GM19467 (cell line): ENCODE results near the gene IFT122.
"Not testable (repeated sequence)": the region's sequence is repeated elsewhere in the genome, so short reads cannot be mapped to it uniquely, and the experiment has no call there.

Experiments
- ATAC-seq: cut with Tn5 transposase; IDR thresholded peaks from one replicate; pipeline ENCODE4 v1.9.1; 2021; ENCODE audit warnings: mild to moderate bottlenecking, moderate library complexity; ENCODE audit not compliant: unreplicated experiment

IFT122 gene

GRCh38 chr3:129491794-129492193 is 51.8 kb downstream of the IFT122 start:
- no peak for ATAC-seq

GRCh38 chr3:129492691-129493090 is 52.7 kb downstream of the IFT122 start:
- ATAC-seq: no peak

GRCh38 chr3:129493206-129493605 is 53.2 kb downstream of the IFT122 start:
- ATAC-seq: no peak

GRCh38 chr3:129494499-129494898 is 54.5 kb downstream of the IFT122 start:
- ATAC-seq: not testable (repeated sequence)

GRCh38 chr3:129495006-129495639 is 55.1 kb downstream of the IFT122 start:
- not testable (repeated sequence) for ATAC-seq

GRCh38 chr3:129497876-129498275 is 57.9 kb downstream of the IFT122 start:
- not testable (repeated sequence) for ATAC-seq

- ATAC-seq: not testable (repeated sequence)
Measured at GRCh38 chr3:129498603-129499488, 58.8 kb downstream of the IFT122 start.

- not testable (repeated sequence) for ATAC-seq
Measured at GRCh38 chr3:129499604-129500333, 59.7 kb downstream of the IFT122 start.

GRCh38 chr3:129500334-129500658 is 60.3 kb downstream of the IFT122 start:
- ATAC-seq: no peak

- ATAC-seq: no peak
Measured at GRCh38 chr3:129501630-129502029, 61.6 kb downstream of the IFT122 start.

- no peak for ATAC-seq
Measured at GRCh38 chr3:129502641-129503408, 62.8 kb downstream of the IFT122 start.

GRCh38 chr3:129503471-129504291 is 63.7 kb downstream of the IFT122 start:
- ATAC-seq: no peak

GRCh38 chr3:129504471-129505100 is 64.6 kb downstream of the IFT122 start:
- ATAC-seq: no peak

- ATAC-seq: no peak
Measured at GRCh38 chr3:129505341-129505740, 65.3 kb downstream of the IFT122 start.

- ATAC-seq: no peak
Measured at GRCh38 chr3:129506231-129506742, 66.3 kb downstream of the IFT122 start.

GRCh38 chr3:129507181-129507831 is 67.3 kb downstream of the IFT122 start:
- no peak for ATAC-seq

- no peak for ATAC-seq
Measured at GRCh38 chr3:129512595-129512994, 72.6 kb downstream of the IFT122 start.

GRCh38 chr3:129513705-129514104 is 73.7 kb downstream of the IFT122 start:
- ATAC-seq: no peak

- no peak for ATAC-seq
Measured at GRCh38 chr3:129514110-129514509, 74.1 kb downstream of the IFT122 start.
